GM18519 (cell line): ENCODE data around the gene C9orf72.

Experiments
- ATAC-seq: cut with Tn5 transposase; IDR thresholded peaks from one replicate; pipeline ENCODE4 v1.9.1; 2021; ENCODE audit warnings: mild to moderate bottlenecking, moderate library complexity; ENCODE audit not compliant: unreplicated experiment, low FRiP score

Gene C9orf72

GRCh38 chr9:27539479-27540441 lies 33.5 kb downstream of the C9orf72 start:
- ATAC-seq: no peak

- ATAC-seq: no peak
These were observed 34.6 kb downstream of the C9orf72 start for GRCh38 chr9:27538647-27539046.

GRCh38 chr9:27537756-27538155 lies 35.5 kb downstream of the C9orf72 start:
- ATAC-seq: no peak

- ATAC-seq: no peak
These were observed 36.2 kb downstream of the C9orf72 start for GRCh38 chr9:27537027-27537435.

- no peak for ATAC-seq
These were observed 37.1 kb downstream of the C9orf72 start for GRCh38 chr9:27536168-27536567.

- no peak for ATAC-seq
These were observed 37.6 kb downstream of the C9orf72 start for GRCh38 chr9:27535701-27536118.

GRCh38 chr9:27534658-27535209 lies 38.5 kb downstream of the C9orf72 start:
- ATAC-seq: no peak

GRCh38 chr9:27534131-27534530 lies 39.1 kb downstream of the C9orf72 start:
- ATAC-seq: no peak

GRCh38 chr9:27533311-27533710 lies 40.0 kb downstream of the C9orf72 start:
- no peak for ATAC-seq

GRCh38 chr9:27532046-27532445 lies 41.2 kb downstream of the C9orf72 start:
- no peak for ATAC-seq

- ATAC-seq: no peak
These were observed 42.1 kb downstream of the C9orf72 start for GRCh38 chr9:27530915-27531755.

GRCh38 chr9:27529316-27530278 lies 43.7 kb downstream of the C9orf72 start, which contains the start of gene MOB3B:
MOB3B (minus strand) TSS chr9:27529814; CDS start chr9:27455550, 74,264 bp downstream.
- peak; percentile 76 for ATAC-seq

- no peak for ATAC-seq
These were observed 44.4 kb downstream of the C9orf72 start for GRCh38 chr9:27528886-27529315.

GRCh38 chr9:27528076-27528885 lies 45.0 kb downstream of the C9orf72 start:
- ATAC-seq: peak; percentile 54

GRCh38 chr9:27527702-27528075 lies 45.6 kb downstream of the C9orf72 start:
- no peak for ATAC-seq

- no peak for ATAC-seq
These were observed 49.0 kb downstream of the C9orf72 start, which contains the start of gene IFNK for GRCh38 chr9:27524236-27524635. IFNK (plus strand) TSS chr9:27524290; CDS start chr9:27524337, 47 bp downstream.

- no peak for ATAC-seq
These were observed 50.1 kb downstream of the C9orf72 start for GRCh38 chr9:27523141-27523540.

- no peak for ATAC-seq
These were observed 52.3 kb downstream of the C9orf72 start for GRCh38 chr9:27520986-27521385.
